DOHH2 (cell line): Measurements from ENCODE around the gene ARL15.

ENCODE experiments used
- H3F3A ChIP-seq: fragments of 200-600 bp; sonication (generic), shearing (Covaris generic); 2 replicates; pipeline ENCODE4 v1.6.0; 2016; ENCODE audit warnings: antibody characterized with exemption, mild to moderate bottlenecking; ENCODE audit not compliant: control insufficient read depth, insufficient read depth
- H3K27ac ChIP-seq: fragments of 200-600 bp; sonication (generic); 2 replicates; pipeline ENCODE4 v1.5.1; 2014; ENCODE audit warnings: low read depth, mild to moderate bottlenecking, low read length, moderate library complexity
- H3K27me3 ChIP-seq: fragments of 200-600 bp; sonication (generic); 2 replicates; pipeline ENCODE4 v1.6.1; 2014; ENCODE audit warnings: mild to moderate bottlenecking, low read length, mixed read lengths; ENCODE audit not compliant: control insufficient read depth
- H3K36me3 ChIP-seq: fragments of 200-600 bp; sonication (generic); 2 replicates; pipeline ENCODE4 v1.6.1; 2014; ENCODE audit warnings: mild to moderate bottlenecking, low read length, moderate library complexity, mixed read lengths; ENCODE audit not compliant: control insufficient read depth
- H3K4me1 ChIP-seq: fragments of 200-600 bp; sonication (generic); 2 replicates; pipeline ENCODE4 v1.6.1; 2014; ENCODE audit warnings: mild to moderate bottlenecking, low read length, mixed read lengths; ENCODE audit not compliant: control insufficient read depth
- H3K4me2 ChIP-seq: fragments of 200-600 bp; sonication (generic); 2 replicates; pipeline ENCODE4 v1.6.0; 2014; ENCODE audit warnings: mild to moderate bottlenecking, low read length, moderate library complexity
- H3K4me3 ChIP-seq: fragments of 200-600 bp; sonication (generic); 2 replicates; pipeline ENCODE4 v1.5.1; 2014; ENCODE audit warnings: mild to moderate bottlenecking, low read length, mixed read lengths
- H3K79me2 ChIP-seq: fragments of 200-600 bp; sonication (generic); 2 replicates; pipeline ENCODE4 v1.6.1; 2014; ENCODE audit warnings: mild to moderate bottlenecking, low read length, mixed read lengths; ENCODE audit not compliant: control insufficient read depth
- H3K9me2 ChIP-seq: fragments of 200-600 bp; sonication (generic); replicated peaks from 2 replicates; pipeline ENCODE4 v1.6.1; 2014; ENCODE audit warnings: mild to moderate bottlenecking, low read length, mixed read lengths; ENCODE audit not compliant: control insufficient read depth
- H3K9me3 ChIP-seq: fragments of 200-600 bp; sonication (generic); 2 replicates; pipeline ENCODE4 v1.6.1; 2014; ENCODE audit warnings: antibody characterized with exemption, low read length, mixed read lengths; ENCODE audit not compliant: control insufficient read depth, insufficient read depth
- H4K20me1 ChIP-seq: fragments of 200-600 bp; sonication (generic); 2 replicates; pipeline ENCODE4 v1.6.0; 2014; ENCODE audit warnings: low read depth, mild to moderate bottlenecking, antibody characterized with exemption, low read length, moderate library complexity; ENCODE audit not compliant: control insufficient read depth, insufficient read depth
- EZH2phosphoT487 ChIP-seq: fragments of 200-600 bp; sonication (generic); IDR thresholded peaks from 2 replicates; pipeline ENCODE4 v1.6.1; 2017; ENCODE audit warnings: borderline replicate concordance, mild to moderate bottlenecking, antibody characterized with exemption, low read length, moderate library complexity, mixed read lengths
- TF ChIP-seq, protein P1 (sequence below): fragments of 200-600 bp; sonication (generic); IDR thresholded peaks from one replicate; pipeline ENCODE4 v1.5.1; 2014; ENCODE audit warnings: antibody characterized with exemption, mild to moderate bottlenecking, low read depth, low read length; ENCODE audit not compliant: poor library complexity, severe bottlenecking

Gene ARL15

DNA sequence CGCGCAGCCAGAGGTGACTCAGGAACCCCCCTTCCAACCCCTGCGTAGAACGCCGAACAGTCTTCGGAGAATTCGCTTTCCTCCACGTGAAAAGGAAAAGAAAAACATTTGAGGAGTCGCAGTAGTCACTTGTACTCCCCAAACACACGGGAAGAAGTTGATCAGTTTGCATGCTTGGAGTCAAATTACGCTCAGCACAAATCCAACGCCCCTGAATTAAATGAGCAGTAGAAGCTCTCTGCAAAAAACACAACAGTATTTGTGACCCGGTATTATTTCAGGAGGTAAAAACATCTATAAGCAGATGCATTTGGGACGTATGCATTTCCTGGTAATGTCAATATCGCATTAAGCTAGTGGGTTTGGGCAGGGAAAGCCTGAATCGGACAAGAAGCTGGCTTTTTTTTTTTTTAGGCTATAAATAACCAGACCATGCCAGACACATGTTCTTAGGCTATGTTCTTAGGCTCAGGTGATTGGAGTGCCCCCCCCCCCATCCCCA lies 854 bp upstream of the ARL15 start:
- Histone ChIP-seq H3K9me3 (0 out of 2 replicates have a peak, but pooled peaks cover 4% of the 10 kb centered on the region), H3K4me1 (peaks cover 18% of the 10 kb centered on the region), H3K4me2 (peak overlapping the region; percentile 95), H3K4me3 (peak overlapping the region; percentile 92), H3K79me2 (peaks cover 21% of the 10 kb centered on the region), H3K9me2 (no peaks in the 10 kb centered on the region), H3F3A (no peaks in the 10 kb centered on the region), H4K20me1 (no peaks in the 10 kb centered on the region), H3K27me3 (no peaks in the 10 kb centered on the region; the same call in 1 of the 2 replicates), H3K36me3 (0 out of 2 replicates have a peak, but pooled peaks cover 2% of the 10 kb centered on the region), H3K27ac (no peak overlapping the region)
- TF ChIP-seq EZH2phosphoT487 = no peak
- TF ChIP-seq, protein P1, sequence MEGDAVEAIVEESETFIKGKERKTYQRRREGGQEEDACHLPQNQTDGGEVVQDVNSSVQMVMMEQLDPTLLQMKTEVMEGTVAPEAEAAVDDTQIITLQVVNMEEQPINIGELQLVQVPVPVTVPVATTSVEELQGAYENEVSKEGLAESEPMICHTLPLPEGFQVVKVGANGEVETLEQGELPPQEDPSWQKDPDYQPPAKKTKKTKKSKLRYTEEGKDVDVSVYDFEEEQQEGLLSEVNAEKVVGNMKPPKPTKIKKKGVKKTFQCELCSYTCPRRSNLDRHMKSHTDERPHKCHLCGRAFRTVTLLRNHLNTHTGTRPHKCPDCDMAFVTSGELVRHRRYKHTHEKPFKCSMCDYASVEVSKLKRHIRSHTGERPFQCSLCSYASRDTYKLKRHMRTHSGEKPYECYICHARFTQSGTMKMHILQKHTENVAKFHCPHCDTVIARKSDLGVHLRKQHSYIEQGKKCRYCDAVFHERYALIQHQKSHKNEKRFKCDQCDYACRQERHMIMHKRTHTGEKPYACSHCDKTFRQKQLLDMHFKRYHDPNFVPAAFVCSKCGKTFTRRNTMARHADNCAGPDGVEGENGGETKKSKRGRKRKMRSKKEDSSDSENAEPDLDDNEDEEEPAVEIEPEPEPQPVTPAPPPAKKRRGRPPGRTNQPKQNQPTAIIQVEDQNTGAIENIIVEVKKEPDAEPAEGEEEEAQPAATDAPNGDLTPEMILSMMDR = no peak

DNA sequence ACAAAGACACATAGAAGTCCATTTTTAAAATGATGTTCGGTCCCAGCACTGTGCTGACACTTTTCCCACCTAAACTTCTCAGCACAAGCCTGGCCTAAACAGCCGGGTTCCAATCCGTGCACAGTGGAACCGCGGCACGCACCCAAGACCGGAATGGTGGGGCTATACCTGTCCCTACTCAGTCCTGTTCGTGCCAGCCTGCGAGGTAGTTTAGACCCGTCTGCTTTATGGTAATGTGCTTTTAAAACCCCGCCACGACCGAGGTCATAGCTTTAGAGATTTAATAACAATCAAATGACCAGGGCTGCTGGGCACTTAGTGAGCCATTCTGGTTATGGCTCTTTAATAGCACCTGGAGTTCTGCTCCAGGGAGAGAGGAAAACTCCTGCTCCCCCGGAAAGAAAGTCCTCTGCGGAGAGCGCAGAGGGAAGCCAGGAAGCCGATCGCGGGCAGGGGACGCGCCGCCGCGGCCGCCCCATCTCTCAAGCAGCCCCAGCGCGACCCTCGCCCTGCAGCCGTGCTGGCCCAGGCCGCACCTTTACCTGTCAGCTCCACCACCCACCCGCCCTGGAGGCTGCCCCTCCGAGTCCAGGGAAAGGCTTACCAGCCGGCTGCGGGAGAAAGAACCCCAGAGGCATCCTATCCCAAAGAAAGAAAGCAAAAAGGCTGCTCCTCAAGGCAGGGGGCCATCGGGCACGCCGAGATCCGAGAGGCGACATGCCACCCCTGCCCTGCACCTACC lies 511 bp downstream of the ARL15 start:
- no peak for TF ChIP-seq EZH2phosphoT487
- TF ChIP-seq, protein P1 = no peak
- Histone ChIP-seq H3K4me3 (peak overlapping the region; percentile 92), H3K9me2 (no peaks in the 10 kb centered on the region), H3K4me1 (peaks cover 18% of the 10 kb centered on the region), H3K79me2 (peaks cover 21% of the 10 kb centered on the region), H3K27me3 (no peaks in the 10 kb centered on the region; the same call in 1 of the 2 replicates), H4K20me1 (no peaks in the 10 kb centered on the region), H3K27ac (peak overlapping the region; percentile 28; the same call in 1 of the 2 replicates), H3F3A (no peaks in the 10 kb centered on the region), H3K9me3 (0 out of 2 replicates have a peak, but pooled peaks cover 4% of the 10 kb centered on the region), H3K36me3 (0 out of 2 replicates have a peak, but pooled peaks cover 2% of the 10 kb centered on the region), H3K4me2 (peak overlapping the region; percentile 83)

DNA sequence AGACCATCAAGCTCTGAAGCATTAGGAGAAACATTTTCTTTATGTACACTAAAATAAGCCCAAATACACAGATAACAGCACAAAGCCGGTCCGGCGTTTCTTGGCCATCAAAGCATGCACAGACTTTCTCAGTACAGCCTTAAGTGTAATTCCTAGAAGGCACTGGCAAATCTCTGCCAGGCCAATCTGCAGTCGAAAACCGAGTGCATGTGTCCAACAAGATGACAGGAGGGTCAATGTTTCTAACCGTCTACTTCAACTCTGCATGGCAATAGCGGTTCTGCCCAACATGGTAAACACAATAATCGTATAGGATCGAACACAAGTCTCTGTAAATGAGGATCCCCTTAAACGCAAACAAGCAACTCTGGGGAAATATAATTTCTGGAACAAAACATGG lies 1.1 kb downstream of the ARL15 start:
- no peak overlapping the region for H3K27ac ChIP-seq
- H3K27me3 ChIP-seq = no peaks in the 10 kb centered on the region; the same call in 1 of the 2 replicates
- TF ChIP-seq, protein P1 = no peak
- TF ChIP-seq EZH2phosphoT487 = no peak
- 0 out of 2 replicates have a peak, but pooled peaks cover 2% of the 10 kb centered on the region for H3K36me3 ChIP-seq
- H3K4me1 ChIP-seq = peaks cover 18% of the 10 kb centered on the region
- H3K4me3 ChIP-seq = peak overlapping the region; percentile 92
- H3F3A ChIP-seq = no peaks in the 10 kb centered on the region
- H3K9me2 ChIP-seq = no peaks in the 10 kb centered on the region
- no peaks in the 10 kb centered on the region for H4K20me1 ChIP-seq
- H3K4me2 ChIP-seq = peak overlapping the region; percentile 83
- H3K79me2 ChIP-seq = peaks cover 21% of the 10 kb centered on the region
- H3K9me3 ChIP-seq = 0 out of 2 replicates have a peak, but pooled peaks cover 4% of the 10 kb centered on the region
